Motor neuron (in vitro differentiated cells): ENCODE measurements around the gene TIMM23. TPM values are rescaled to one million over a fixed set of nuclear protein-coding genes. Genes with fewer than 3 reads are reported as not detected.
A peak's percentile ranks its signal among the peaks of the same experiment; 100 is the strongest.
"Not testable (repeated sequence)": the region's sequence is repeated elsewhere in the genome, so short reads cannot be mapped to it uniquely, and the experiment has no call there.

Source experiments
- ATAC-seq, 8 experiments: fragments of 200-7000 bp; cut with Tn5 transposase; replicated peaks in 6 of 8; 2 replicates each; pipeline ENCODE4 v1.8.0; 2021; ENCODE audit warnings: mild to moderate bottlenecking in 8 of 8, moderate library complexity in 8 of 8
- H3K27ac ChIP-seq, 2 donors: fragments of 250-450 bp; sonication (Bioruptor Pico); 2 replicates each; pipeline ENCODE4 v1.9.0; 2021; ENCODE audit warnings: antibody characterized with exemption in 2 of 2, mild to moderate bottlenecking in 2 of 2, moderate library complexity in 1 of 2
- H3K4me1 ChIP-seq, 2 donors: fragments of 250-450 bp; sonication (Bioruptor Pico); replicated peaks in 1 of 2; 2 replicates each; pipeline ENCODE4 v1.6.1; 2021; ENCODE audit warnings: antibody characterized with exemption in 2 of 2, mild to moderate bottlenecking in 2 of 2, moderate library complexity in 1 of 2
- H3K4me3 ChIP-seq, 5 donors: fragments of 250-450 bp; sonication (Bioruptor Pico); 2 replicates each; pipeline ENCODE4 v1.9.0; 2021; ENCODE audit warnings: antibody characterized with exemption in 5 of 5, mild to moderate bottlenecking in 5 of 5, moderate library complexity in 4 of 5
- WGBS, 10 experiments: fragments of 450-650 bp; shearing (Covaris generic); methylation state at CpG; one replicate each; pipeline ENCODE4 v1.0.0; 2022; 5-methylcytosine and 5-hydroxymethylcytosine counted together
- in situ Hi-C, 9 experiments: fragments of 400-800 bp; cut with MboI; loops; one replicate each; pipeline ENCODE4 v1.15.0; 2021; ENCODE audit warnings: low sequenced_read_pairs in 9 of 9, low pct_unique_long_range_greater_than_20kb in 2 of 9; ENCODE audit not compliant: unreplicated experiment in 9 of 9
- total RNA-seq, 8 experiments: library from RNA; unstranded; fragments of 300-600 nt; gene quantifications; 2 replicates each; pipeline versions ENCODE4 v1.2.3 to v1.2.4, GENCODE V29; 2022

The TIMM23 gene
- total RNA-seq, 8 experiments from 2014 or later: 42.2 to 105 (median 88.5) TPM

GRCh38 chr10:46001187-46001756 lies 29.0 kb downstream of the TIMM23 start:
- peak in 3 of 8 experiments; percentile 9 to 15 (median 13) for ATAC-seq
- in situ Hi-C loops: no loop called here
- Histone ChIP-seq H3K27ac (no peak overlapping the region), H3K4me3 (no peak overlapping the region), H3K4me1 (no peaks in the 10 kb centered on the region)
- 33 to 100% (median 81%) methylated on average over 1 to 5 of the region's 5 CpGs; no CpG with 5 or more reads in 2 of the 10 experiments for WGBS, 10 experiments

GRCh38 chr10:46002189-46002687 lies 29.9 kb downstream of the TIMM23 start:
- in situ Hi-C loops, H3K27ac ChIP-seq, H3K4me3 ChIP-seq, ATAC-seq, H3K4me1 ChIP-seq: not testable (repeated sequence)
- 62 to 100% (median 94%) methylated on average over 1 to 7 of the region's 7 CpGs for WGBS, 10 experiments

GRCh38 chr10:46002916-46003693 lies 30.8 kb downstream of the TIMM23 start:
- 50 to 100% (median 93%) methylated on average over 1 to 9 of the region's 9 CpGs for WGBS, 10 experiments
- Histone ChIP-seq H3K27ac (no peak overlapping the region), H3K4me1 (no peaks in the 10 kb centered on the region), H3K4me3 (no peak overlapping the region)
- no peak for ATAC-seq
- in situ Hi-C loops: no loop called here

GRCh38 chr10:46004963-46005362 lies 32.7 kb downstream of the TIMM23 start:
- peak in 3 of 8 experiments; percentile 23 to 78 (median 55) for ATAC-seq
- 3 to 100% (median 93%) methylated on average over 1 to 2 of the region's 2 CpGs; no CpG with 5 or more reads in 2 of the 10 experiments for WGBS, 10 experiments
- Histone ChIP-seq H3K4me3 (no peak overlapping the region), H3K27ac (no peak overlapping the region), H3K4me1 (no peaks in the 10 kb centered on the region)
- in situ Hi-C loops: no loop called here

- no peaks in the 10 kb centered on the region for H3K4me1 ChIP-seq
- 72 to 100% (median 92%) methylated on average over 1 to 4 of the region's 4 CpGs; no CpG with 5 or more reads in 2 of the 10 experiments for WGBS, 10 experiments
- in situ Hi-C loops: no loop called here
- no peak for ATAC-seq
- H3K4me3 ChIP-seq: no peak overlapping the region
- no peak overlapping the region for H3K27ac ChIP-seq
Observed at GRCh38 chr10:46005383-46005782, 33.1 kb downstream of the TIMM23 start.

GRCh38 chr10:46006219-46006618 lies 33.9 kb downstream of the TIMM23 start:
- H3K4me3 ChIP-seq: no peak overlapping the region
- in situ Hi-C loops: no loop called here
- H3K27ac ChIP-seq: no peak overlapping the region
- ATAC-seq: peak in 2 of 8 experiments; percentile 39 to 40
- H3K4me1 ChIP-seq: no peaks in the 10 kb centered on the region
- 6 to 100% (median 71%) methylated on average over 1 to 3 of the region's 3 CpGs for WGBS, 10 experiments

GRCh38 chr10:46012746-46013145 lies 40.5 kb downstream of the TIMM23 start:
- in situ Hi-C loops: no loop called here
- ATAC-seq: no peak
- Histone ChIP-seq H3K4me1 (no peaks in the 10 kb centered on the region), H3K27ac (no peak overlapping the region), H3K4me3 (no peak overlapping the region)
- WGBS, 10 experiments: 80 to 100% (median 93%) methylated on average over 2 to 3 of the region's 3 CpGs; no CpG with 5 or more reads in 3 of the 10 experiments

GRCh38 chr10:46014206-46014605 lies 41.9 kb downstream of the TIMM23 start:
- Histone ChIP-seq H3K27ac (no peak overlapping the region), H3K4me1 (no peaks in the 10 kb centered on the region), H3K4me3 (no peak overlapping the region)
- ATAC-seq: no peak
- in situ Hi-C loops: no loop called here
- 67 to 100% (median 95%) methylated on average over 2 to 5 of the region's 5 CpGs; no CpG with 5 or more reads in 4 of the 10 experiments for WGBS, 10 experiments

GRCh38 chr10:46014683-46015405 lies 42.6 kb downstream of the TIMM23 start:
- no peak overlapping the region for H3K27ac ChIP-seq
- H3K4me3 ChIP-seq: no peak overlapping the region
- no peak for ATAC-seq
- H3K4me1 ChIP-seq: peaks cover 1 to 2% of the 10 kb centered on the region in 2 donors
- in situ Hi-C loops: no loop called here
- 80 to 100% (median 98%) methylated on average over 1 to 4 of the region's 5 CpGs for WGBS, 10 experiments

GRCh38 chr10:46016190-46016589 lies 43.9 kb downstream of the TIMM23 start:
- peaks cover 6 to 7% of the 10 kb centered on the region in 2 donors for H3K4me1 ChIP-seq
- in situ Hi-C loops: no loop called here
- 89 to 100% (median 100%) methylated on average over 1 to 5 of the region's 5 CpGs; no CpG with 5 or more reads in 3 of the 10 experiments for WGBS, 10 experiments
- H3K27ac ChIP-seq: no peak overlapping the region
- no peak for ATAC-seq
- H3K4me3 ChIP-seq: no peak overlapping the region

- in situ Hi-C loops: no loop called here
- 75 to 100% (median 100%) methylated on average over 1 of the region's 1 CpG; no CpG with 5 or more reads in 3 of the 10 experiments for WGBS, 10 experiments
- peaks cover 6 to 7% of the 10 kb centered on the region in 2 donors for H3K4me1 ChIP-seq
- no peak overlapping the region for H3K27ac ChIP-seq
- no peak for ATAC-seq
- H3K4me3 ChIP-seq: no peak overlapping the region
Observed at GRCh38 chr10:46016811-46017210, 44.5 kb downstream of the TIMM23 start.

- Histone ChIP-seq H3K4me3 (no peak overlapping the region), H3K27ac (no peak overlapping the region), H3K4me1 (peaks cover 10 to 14% of the 10 kb centered on the region in 2 donors)
- ATAC-seq: no peak
- in situ Hi-C loops: no loop called here
- WGBS, 10 experiments: 76 to 100% (median 90%) methylated on average over 1 to 2 of the region's 2 CpGs; no CpG with 5 or more reads in 1 of the 10 experiments
Observed at GRCh38 chr10:46017733-46018132, 45.4 kb downstream of the TIMM23 start.
